Natural killer cell (primary cell): ENCODE measurements around the gene TYW1. TPM values are rescaled to one million over a fixed set of nuclear protein-coding genes. Genes with fewer than 3 reads are reported as not detected.

ENCODE experiments used
- ATAC-seq, 3 donors: fragments of 150-1000 bp in 2 of 3; fragments of 200-7000 bp in 1 of 3; cut with Tn5 transposase; 1 replicate in 1 of 3; 2 replicates in 2 of 3; pipeline ENCODE4 v1.10.0; 2021; ENCODE audit warnings: mild to moderate bottlenecking in 2 of 3, moderate library complexity in 2 of 3
- DNase-seq, 2 donors: peaks; one replicate each; pipeline versions ENCODE4 v3.0.0 to v3.0.0-alpha.2; 2013 to 2021; ENCODE audit warnings: mixed read lengths in 1 of 2
- H3K27ac ChIP-seq: one replicate; pipeline ENCODE4 v1.5.1; 2013; ENCODE audit warnings: mild to moderate bottlenecking, low read length
- H3K27me3 ChIP-seq: one replicate; pipeline ENCODE4 v1.6.1; 2013; ENCODE audit warnings: low read length; ENCODE audit not compliant: control insufficient read depth, insufficient read depth
- H3K36me3 ChIP-seq: one replicate; pipeline ENCODE4 v1.6.1; 2013; ENCODE audit warnings: low read length; ENCODE audit not compliant: control insufficient read depth, insufficient read depth
- H3K4me1 ChIP-seq: one replicate; pipeline ENCODE4 v1.6.1; 2013; ENCODE audit warnings: low read length; ENCODE audit not compliant: control insufficient read depth, insufficient read depth
- H3K4me3 ChIP-seq: one replicate; pipeline ENCODE4 v1.5.1; 2013; ENCODE audit warnings: low read length
- H3K9me3 ChIP-seq: one replicate; pipeline ENCODE4 v1.6.1; 2013; ENCODE audit warnings: low read length; ENCODE audit not compliant: control insufficient read depth, insufficient read depth
- H3K27ac Mint-ChIP-seq, 2 donors: one replicate each; pipeline ENCODE4 v1.8.0; 2022; ENCODE audit warnings: mild to moderate bottlenecking in 2 of 2, mixed read lengths in 2 of 2, moderate library complexity in 1 of 2
- H3K27me3 Mint-ChIP-seq, 2 donors: one replicate each; pipeline ENCODE4 v1.8.0; 2022; ENCODE audit warnings: low read depth in 2 of 2, mixed read lengths in 2 of 2
- H3K36me3 Mint-ChIP-seq: one replicate; pipeline ENCODE4 v1.8.0; 2022; ENCODE audit warnings: mixed read lengths
- H3K4me1 Mint-ChIP-seq, 2 donors: one replicate each; pipeline ENCODE4 v1.8.0; 2022; ENCODE audit warnings: mixed read lengths in 2 of 2
- H3K4me3 Mint-ChIP-seq: one replicate; pipeline ENCODE4 v1.8.0; 2022; ENCODE audit warnings: mild to moderate bottlenecking, moderate library complexity, mixed read lengths
- H3K9me3 Mint-ChIP-seq, 2 donors: one replicate each; pipeline ENCODE4 v1.8.0; 2022; ENCODE audit warnings: mixed read lengths in 2 of 2
- WGBS: methylation state at CpG from one replicate; pipeline ENCODE4 v1.1.7; 2013; ENCODE audit warnings: missing lambda C conversion rate; ENCODE audit not compliant: insufficient coverage; 5-methylcytosine and 5-hydroxymethylcytosine counted together
- intact Hi-C: fragments of 100-400 bp; cut with micrococcal nuclease; formaldehyde crosslinking; loops from one replicate; pipeline ENCODE4 v1.14.2; 2022
- total RNA-seq, 4 donors: library from RNA; stranded (reverse); fragments of 120-200 nt in 1 of 4; gene quantifications; one replicate each; pipeline versions ENCODE4 v1.2.3 to v1.2.4, GENCODE V29; 2013 to 2022
- TF ChIP-seq, protein P1 (sequence below): fragments of 200-600 bp; IDR thresholded peaks from one replicate; pipeline ENCODE4 v1.8.0; 2022; ENCODE audit warnings: antibody characterized with exemption

TYW1 gene
- total RNA-seq, 3 donors from 2014 or later (not counting 1 experiment from before 2014, with no cell fraction given), result 16.6 to 27.0 (median 16.9) TPM

DNA sequence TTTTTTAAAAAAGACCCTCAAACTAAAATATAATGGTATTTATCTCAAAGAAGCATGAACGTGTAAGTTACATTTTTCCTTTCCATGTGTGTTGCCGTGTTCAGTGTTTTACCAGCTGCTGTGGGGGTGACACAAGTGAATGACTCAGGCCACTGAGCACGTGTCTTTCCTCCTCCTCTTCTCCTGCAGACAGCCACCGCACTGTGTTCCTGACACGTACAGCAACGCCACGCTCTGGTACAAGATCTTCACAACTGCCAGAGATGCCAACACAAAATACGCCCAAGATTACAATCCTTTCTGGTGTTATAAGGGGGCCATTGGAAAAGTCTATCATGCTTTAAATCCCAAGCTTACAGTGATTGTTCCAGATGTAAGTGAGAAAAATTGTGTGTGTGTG, 45.9 kb upstream of the TYW1 start:
- TF ChIP-seq, protein P1, sequence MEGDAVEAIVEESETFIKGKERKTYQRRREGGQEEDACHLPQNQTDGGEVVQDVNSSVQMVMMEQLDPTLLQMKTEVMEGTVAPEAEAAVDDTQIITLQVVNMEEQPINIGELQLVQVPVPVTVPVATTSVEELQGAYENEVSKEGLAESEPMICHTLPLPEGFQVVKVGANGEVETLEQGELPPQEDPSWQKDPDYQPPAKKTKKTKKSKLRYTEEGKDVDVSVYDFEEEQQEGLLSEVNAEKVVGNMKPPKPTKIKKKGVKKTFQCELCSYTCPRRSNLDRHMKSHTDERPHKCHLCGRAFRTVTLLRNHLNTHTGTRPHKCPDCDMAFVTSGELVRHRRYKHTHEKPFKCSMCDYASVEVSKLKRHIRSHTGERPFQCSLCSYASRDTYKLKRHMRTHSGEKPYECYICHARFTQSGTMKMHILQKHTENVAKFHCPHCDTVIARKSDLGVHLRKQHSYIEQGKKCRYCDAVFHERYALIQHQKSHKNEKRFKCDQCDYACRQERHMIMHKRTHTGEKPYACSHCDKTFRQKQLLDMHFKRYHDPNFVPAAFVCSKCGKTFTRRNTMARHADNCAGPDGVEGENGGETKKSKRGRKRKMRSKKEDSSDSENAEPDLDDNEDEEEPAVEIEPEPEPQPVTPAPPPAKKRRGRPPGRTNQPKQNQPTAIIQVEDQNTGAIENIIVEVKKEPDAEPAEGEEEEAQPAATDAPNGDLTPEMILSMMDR, result no peak
- DNase-seq (no peak), ATAC-seq (no peak)
- WGBS, result 98% methylated on average over 7 of the region's 8 CpGs
- Histone ChIP-seq H3K27me3 (no peaks in the 10 kb centered on the region), H3K4me3 (no peak overlapping the region), H3K4me1 (no peaks in the 10 kb centered on the region), H3K9me3 (no peaks in the 10 kb centered on the region), H3K27ac (no peak overlapping the region), H3K36me3 (peaks cover 73% of the 10 kb centered on the region)
- no peak overlapping the region for H3K4me3 Mint-ChIP-seq
- no peaks in the 10 kb centered on the region for H3K4me1 Mint-ChIP-seq
- no peaks in the 10 kb centered on the region for H3K9me3 Mint-ChIP-seq
- H3K36me3 Mint-ChIP-seq, result peaks cover 14% of the 10 kb centered on the region
- H3K27me3 Mint-ChIP-seq, result no peaks in the 10 kb centered on the region
- peak overlapping the region in 1 of 2 donors; percentile 21 for H3K27ac Mint-ChIP-seq
- intact Hi-C loops, result no loop called here

DNA sequence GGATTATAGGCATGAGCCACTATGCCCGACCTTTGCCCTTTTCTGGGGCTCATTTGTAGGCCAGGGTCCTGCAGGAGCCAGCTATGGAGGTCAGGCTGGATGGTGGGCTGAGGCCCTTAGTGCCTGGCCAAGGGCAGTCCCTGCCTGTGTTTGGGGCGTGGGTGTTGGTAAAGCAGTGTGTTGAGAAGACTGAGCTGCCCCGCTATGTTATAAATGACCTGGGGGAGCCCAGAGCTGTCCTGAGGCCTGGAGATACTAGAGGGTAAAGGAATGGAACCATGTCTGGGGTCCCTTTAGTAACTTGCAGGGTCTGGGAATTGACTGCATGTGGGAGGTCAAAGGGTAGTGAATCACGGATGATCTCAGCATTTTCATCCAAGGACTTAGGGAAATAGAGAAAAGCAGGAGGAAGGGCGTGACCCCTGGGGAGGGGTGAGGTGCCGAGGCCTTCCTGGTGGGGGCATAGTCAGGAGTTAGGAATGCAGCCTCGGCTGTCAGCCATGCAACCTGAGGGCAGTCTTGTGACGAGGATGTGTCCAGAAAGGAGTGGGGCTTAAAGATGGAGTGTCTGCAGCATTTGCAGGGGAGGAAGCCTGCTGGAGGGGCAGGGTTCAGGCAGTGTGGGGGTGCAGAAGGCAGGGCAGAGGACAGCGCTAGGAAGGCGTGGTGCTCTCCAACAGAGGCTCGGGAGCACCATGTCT, 44.1 kb upstream of the TYW1 start:
- TF ChIP-seq, protein P1, result no peak
- H3K36me3 Mint-ChIP-seq, result peaks cover 23% of the 10 kb centered on the region
- 96% methylated on average over 11 of the region's 11 CpGs for WGBS
- intact Hi-C loops, result no loop called here
- peaks cover 0 to 6% of the 10 kb centered on the region in 2 donors for H3K4me1 Mint-ChIP-seq
- ATAC-seq (no peak), DNase-seq (no peak)
- H3K27me3 Mint-ChIP-seq, result no peaks in the 10 kb centered on the region
- no peaks in the 10 kb centered on the region for H3K9me3 Mint-ChIP-seq
- Histone ChIP-seq H3K27ac (no peak overlapping the region), H3K4me3 (no peak overlapping the region), H3K4me1 (no peaks in the 10 kb centered on the region), H3K36me3 (peaks cover 84% of the 10 kb centered on the region), H3K27me3 (no peaks in the 10 kb centered on the region), H3K9me3 (no peaks in the 10 kb centered on the region)
- H3K27ac Mint-ChIP-seq, result peak overlapping the region in 1 of 2 donors; percentile 42
- H3K4me3 Mint-ChIP-seq, result no peak overlapping the region

DNA sequence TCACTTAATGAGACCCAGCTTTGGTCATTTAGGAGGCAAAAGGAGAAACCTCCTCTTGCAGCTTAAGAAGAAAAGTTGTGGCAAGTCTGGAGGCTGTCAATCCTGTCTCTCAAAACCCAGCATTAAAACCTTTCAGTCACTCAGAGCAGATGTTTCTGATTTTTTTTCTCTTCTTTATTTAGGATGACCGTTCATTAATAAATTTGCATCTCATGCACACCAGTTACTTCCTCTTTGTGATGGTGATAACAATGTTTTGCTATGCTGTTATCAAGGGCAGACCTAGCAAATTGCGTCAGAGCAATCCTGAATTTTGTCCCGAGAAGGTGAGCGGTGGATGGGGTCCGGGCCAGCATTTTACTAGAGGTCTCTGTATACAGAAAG, 43.6 kb upstream of the TYW1 start:
- ATAC-seq, result no peak
- no peaks in the 10 kb centered on the region for H3K27me3 Mint-ChIP-seq
- 92% methylated on average over 4 of the region's 5 CpGs for WGBS
- TF ChIP-seq, protein P1, result no peak
- no peak overlapping the region for H3K4me3 Mint-ChIP-seq
- H3K27ac Mint-ChIP-seq, result peak overlapping the region in 1 of 2 donors; percentile 42
- H3K4me1 Mint-ChIP-seq, result peaks cover 0 to 6% of the 10 kb centered on the region in 2 donors
- Histone ChIP-seq H3K9me3 (no peaks in the 10 kb centered on the region), H3K4me1 (no peaks in the 10 kb centered on the region), H3K36me3 (peaks cover 86% of the 10 kb centered on the region), H3K4me3 (no peak overlapping the region), H3K27me3 (no peaks in the 10 kb centered on the region), H3K27ac (no peak overlapping the region)
- H3K36me3 Mint-ChIP-seq, result peaks cover 25% of the 10 kb centered on the region
- no peak for DNase-seq
- H3K9me3 Mint-ChIP-seq, result no peaks in the 10 kb centered on the region
- intact Hi-C loops, result no loop called here
